BLaER1 treated with 17β-estradiol and CSF1 and Interleukin-3, amounts not matched to agents 10 nM and 100 nM (cell line): ENCODE measurements around the gene FAM43A.
A peak's percentile ranks its signal among the peaks of the same experiment; 100 is the strongest.

Experiments used
- H3K27ac ChIP-seq, 11 experiments: shearing (Covaris generic); formaldehyde crosslinking; 2 replicates each; pipeline ENCODE4 v1.8.1; 2022
- H3K27me3 ChIP-seq, 11 experiments: shearing (Covaris generic); formaldehyde crosslinking; 2 replicates each; pipeline ENCODE4 v1.8.1; 2022
- H3K36me3 ChIP-seq, 11 experiments: shearing (Covaris generic); formaldehyde crosslinking; 2 replicates each; pipeline ENCODE4 v1.8.1; 2022
- H3K4me1 ChIP-seq, 10 experiments: shearing (Covaris generic); formaldehyde crosslinking; 2 replicates each; pipeline ENCODE4 v1.8.1; 2022
- H3K4me2 ChIP-seq, 11 experiments: shearing (Covaris generic); formaldehyde crosslinking; 2 replicates each; pipeline ENCODE4 v1.8.1; 2022
- H3K4me3 ChIP-seq, 10 experiments: shearing (Covaris generic); formaldehyde crosslinking; 2 replicates each; pipeline ENCODE4 v1.8.1; 2022
- H3K9ac ChIP-seq, 11 experiments: shearing (Covaris generic); formaldehyde crosslinking; 2 replicates each; pipeline ENCODE4 v1.8.1; 2022
- H3K9me3 ChIP-seq, 11 experiments: shearing (Covaris generic); formaldehyde crosslinking; replicated peaks in 1 of 11; 2 replicates each; pipeline ENCODE4 v1.8.1; 2022
- H4K20me1 ChIP-seq, 11 experiments: shearing (Covaris generic); formaldehyde crosslinking; 2 replicates each; pipeline ENCODE4 v1.8.1; 2022
- Cebpa-rat ChIP-seq, 11 experiments: shearing (Covaris generic); IDR thresholded peaks; 2 replicates each; pipeline ENCODE4 v1.8.1; 2022

FAM43A gene

DNA sequence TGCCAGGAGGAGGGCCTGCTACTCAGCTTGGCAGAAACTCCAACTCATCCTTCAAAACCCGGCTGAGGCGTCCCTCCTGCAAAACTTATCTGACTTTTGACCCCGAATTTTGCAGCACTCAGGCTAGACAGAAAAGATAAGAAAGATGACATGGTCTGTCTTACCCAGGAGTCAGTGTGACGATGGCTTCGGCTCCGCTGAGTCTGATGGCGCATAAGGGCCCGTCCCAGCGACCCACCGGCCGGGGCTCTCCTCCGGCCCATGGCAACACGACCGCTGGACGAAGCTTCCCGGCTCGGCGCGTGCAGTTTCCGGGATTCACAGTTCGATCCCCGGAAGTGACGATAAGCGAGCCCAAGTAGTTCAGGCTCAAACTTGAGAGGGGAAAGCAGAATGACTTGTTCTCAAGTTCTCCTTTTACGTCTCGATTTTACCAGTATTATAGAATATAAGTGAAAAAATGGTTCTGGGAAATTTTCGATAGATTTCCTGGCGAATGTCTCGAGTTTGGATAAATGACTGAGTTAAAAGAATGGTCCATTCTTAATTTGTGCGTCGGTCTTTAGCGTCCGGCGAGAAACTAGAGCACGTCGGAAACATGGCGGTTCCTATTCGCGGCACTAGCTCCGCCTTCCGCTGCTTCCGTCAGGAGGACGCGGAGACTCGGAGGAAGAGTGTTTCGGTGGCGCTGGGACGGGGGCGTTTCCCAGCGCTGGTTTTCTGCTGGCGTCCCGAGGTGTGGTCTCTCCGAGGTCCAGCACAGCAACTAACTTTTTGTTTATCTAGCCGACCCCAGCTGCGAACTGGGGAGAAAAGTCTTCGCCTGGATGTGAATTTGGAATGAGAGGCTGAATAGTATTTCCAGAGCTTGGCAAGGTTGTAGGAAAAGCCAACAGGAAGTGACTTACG, 13.5 kb upstream of the FAM43A start, which contains the start of gene LSG1:
Gene LSG1 (minus strand): TSS at position 292 of the 909 bp plus-strand sequence. CDS start 29 bp downstream, at position 263.
- Histone ChIP-seq H3K9ac (peak within 1 kb of the TSS; percentile 84 to 98 (median 95)), H3K27ac (peak within 1 kb of the TSS; percentile 90 to 99 (median 98)), H3K36me3 (peaks cover 13 to 36% (median 29%) of the 10 kb centered on the region in 11 experiments), H3K27me3 (no peaks in the 10 kb centered on the region), H3K9me3 (no peaks in the 10 kb centered on the region), H3K4me2 (peak within 1 kb of the TSS; percentile 74 to 93 (median 87)), H4K20me1 (peaks cover 0 to 42% (median 30%) of the 10 kb centered on the region in 11 experiments; a peak in 16 of 22 replicates), H3K4me3 (peak within 1 kb of the TSS; percentile 71 to 96 (median 84)), H3K4me1 (peaks cover 21 to 36% (median 31%) of the 10 kb centered on the region in 10 experiments)
- no peak for TF ChIP-seq Cebpa-rat (IDR thresholded peaks at IDR 0.05)

GRCh38 chr3:194672876-194673275, 12.8 kb upstream of the FAM43A start:
- Histone ChIP-seq H3K4me3 (peak overlapping the region; percentile 71 to 96 (median 84)), H3K36me3 (peaks cover 13 to 30% (median 24%) of the 10 kb centered on the region in 11 experiments), H3K9ac (peak overlapping the region; percentile 84 to 98 (median 95)), H3K9me3 (no peaks in the 10 kb centered on the region), H3K27me3 (no peaks in the 10 kb centered on the region), H4K20me1 (peaks cover 0 to 36% (median 27%) of the 10 kb centered on the region in 11 experiments; a peak in 16 of 22 replicates), H3K4me1 (peaks cover 21 to 32% (median 30%) of the 10 kb centered on the region in 10 experiments), H3K4me2 (peak overlapping the region; percentile 74 to 93 (median 85)), H3K27ac (peak overlapping the region; percentile 90 to 99 (median 98); a peak in 21 of 22 replicates)
- TF ChIP-seq Cebpa-rat (IDR thresholded peaks at IDR 0.05) = no peak

GRCh38 chr3:194673761-194674160, 11.9 kb upstream of the FAM43A start:
- peak overlapping the region in 3 of 11 experiments; percentile 21 to 85 (median 78); a peak in 3 of 22 replicates for H3K4me2 ChIP-seq
- H3K9me3 ChIP-seq = no peaks in the 10 kb centered on the region
- 0 out of 22 replicates have a peak overlapping the region, but pooled peaks of 3 of the 11 experiments have one; percentile 30 to 97 (median 96) for H3K9ac ChIP-seq
- peaks cover 9 to 21% (median 15%) of the 10 kb centered on the region in 11 experiments for H3K36me3 ChIP-seq
- H3K4me3 ChIP-seq = no peak overlapping the region
- peaks cover 0 to 30% (median 24%) of the 10 kb centered on the region in 11 experiments; a peak in 16 of 22 replicates for H4K20me1 ChIP-seq
- H3K4me1 ChIP-seq = peaks cover 21 to 32% (median 30%) of the 10 kb centered on the region in 10 experiments
- H3K27ac ChIP-seq = no peak overlapping the region
- no peaks in the 10 kb centered on the region for H3K27me3 ChIP-seq
- TF ChIP-seq Cebpa-rat (IDR thresholded peaks at IDR 0.05) = no peak

DNA sequence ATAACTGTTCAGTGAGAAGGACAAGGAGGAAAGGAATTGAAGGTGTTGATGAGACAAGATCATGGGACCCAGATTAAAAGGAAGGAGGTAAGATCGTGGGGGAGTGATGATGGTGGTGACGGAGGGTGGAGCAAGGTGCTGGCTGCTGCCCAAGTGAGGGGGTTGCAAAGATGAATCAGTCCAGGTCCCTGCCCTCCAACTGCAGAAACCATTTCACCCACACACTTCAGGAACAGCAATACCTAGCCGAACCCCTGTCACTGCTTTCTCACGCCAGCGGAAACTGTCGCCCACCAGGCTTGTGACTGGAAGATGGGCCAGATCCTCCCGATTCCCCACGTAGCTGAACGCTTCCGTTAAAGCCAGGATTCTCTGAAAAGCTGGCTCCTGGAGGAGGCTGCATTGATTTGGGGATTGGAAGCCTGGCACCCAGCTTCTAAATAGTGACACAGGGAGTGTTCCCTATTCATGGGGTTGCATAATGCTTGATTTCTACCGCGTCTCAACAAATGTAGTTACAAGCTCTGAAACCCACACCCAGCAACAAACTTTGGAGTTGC, 10.5 kb upstream of the FAM43A start:
- no peak overlapping the region for H3K27ac ChIP-seq
- no peak overlapping the region for H3K4me3 ChIP-seq
- no peak for TF ChIP-seq Cebpa-rat (IDR thresholded peaks at IDR 0.05)
- H4K20me1 ChIP-seq = peaks cover 0 to 18% (median 12%) of the 10 kb centered on the region in 11 experiments; a peak in 16 of 22 replicates
- H3K9ac ChIP-seq = 0 out of 22 replicates have a peak overlapping the region, but pooled peaks of 1 of the 11 experiments have one; percentile 10
- no peaks in the 10 kb centered on the region for H3K27me3 ChIP-seq
- H3K36me3 ChIP-seq = peaks cover 0 to 7% (median 1%) of the 10 kb centered on the region in 11 experiments; a peak in 12 of 22 replicates
- peak overlapping the region in 1 of 11 experiments; percentile 20; a peak in 2 of 22 replicates for H3K4me2 ChIP-seq
- H3K9me3 ChIP-seq = no peaks in the 10 kb centered on the region
- peaks cover 21 to 30% (median 27%) of the 10 kb centered on the region in 10 experiments for H3K4me1 ChIP-seq

GRCh38 chr3:194675680-194676079, 10.0 kb upstream of the FAM43A start:
- Histone ChIP-seq H3K9ac (0 out of 22 replicates have a peak overlapping the region, but pooled peaks of 1 of the 11 experiments have one; percentile 10), H3K36me3 (peaks cover 0 to 2% (median 0%) of the 10 kb centered on the region in 11 experiments; a peak in 2 of 22 replicates), H3K4me2 (peak overlapping the region in 1 of 11 experiments; percentile 20; a peak in 2 of 22 replicates), H3K4me3 (no peak overlapping the region), H3K9me3 (no peaks in the 10 kb centered on the region), H3K4me1 (peaks cover 17 to 25% (median 21%) of the 10 kb centered on the region in 10 experiments), H3K27me3 (no peaks in the 10 kb centered on the region), H3K27ac (no peak overlapping the region), H4K20me1 (peaks cover 0 to 13% (median 7%) of the 10 kb centered on the region in 11 experiments; a peak in 16 of 22 replicates)
- TF ChIP-seq Cebpa-rat (IDR thresholded peaks at IDR 0.05) = no peak

GRCh38 chr3:194676471-194676870, 9.2 kb upstream of the FAM43A start:
- H3K4me1 ChIP-seq = peaks cover 10 to 18% (median 14%) of the 10 kb centered on the region in 10 experiments; a peak in 19 of 20 replicates
- TF ChIP-seq Cebpa-rat (IDR thresholded peaks at IDR 0.05) = no peak
- H3K27ac ChIP-seq = no peak overlapping the region
- no peaks in the 10 kb centered on the region for H3K9me3 ChIP-seq
- peaks cover 0 to 5% (median 0%) of the 10 kb centered on the region in 11 experiments; a peak in 2 of 22 replicates for H4K20me1 ChIP-seq
- no peak overlapping the region for H3K4me3 ChIP-seq
- no peaks in the 10 kb centered on the region for H3K36me3 ChIP-seq
- H3K27me3 ChIP-seq = no peaks in the 10 kb centered on the region
- no peak overlapping the region for H3K4me2 ChIP-seq
- H3K9ac ChIP-seq = no peak overlapping the region

DNA sequence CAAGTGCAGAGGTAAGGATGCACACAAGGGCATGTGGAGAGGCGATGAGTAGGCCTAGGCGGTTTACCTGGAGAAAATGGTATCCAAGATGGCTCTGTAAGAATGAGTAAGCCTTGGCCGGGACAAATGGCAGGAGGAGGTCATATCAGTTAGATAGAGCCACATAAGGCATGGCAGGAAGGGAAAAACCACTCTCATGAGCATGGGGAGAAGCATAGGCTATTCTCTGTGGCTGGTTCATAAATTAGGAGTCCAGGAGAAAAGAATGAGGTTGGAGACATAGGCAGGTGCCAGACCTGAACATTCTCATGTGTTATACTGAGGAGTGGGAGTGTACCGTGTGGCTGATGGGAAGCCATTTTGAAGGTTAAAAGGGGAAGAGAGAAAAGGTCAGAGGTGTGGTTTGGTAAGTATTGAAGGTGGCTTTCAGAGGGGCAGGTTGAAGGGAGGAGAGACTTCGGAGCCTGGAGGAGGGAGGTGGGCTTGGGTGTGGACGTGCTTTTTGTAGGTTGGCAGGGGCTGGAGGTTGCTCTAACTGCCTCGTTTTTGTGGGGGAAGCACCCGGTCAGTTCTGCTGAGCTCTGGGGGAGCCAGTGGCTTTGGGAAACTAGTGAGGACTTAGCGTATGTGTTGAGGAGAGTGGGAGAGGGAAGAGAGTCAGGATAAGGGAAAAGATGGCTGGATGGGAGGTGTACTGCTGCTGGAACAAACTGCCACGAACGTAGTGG, 4.6 kb upstream of the FAM43A start:
- H4K20me1 ChIP-seq = peaks cover 0 to 3% (median 3%) of the 10 kb centered on the region in 11 experiments; a peak in 18 of 22 replicates
- H3K9ac ChIP-seq = no peak overlapping the region
- H3K4me1 ChIP-seq = peaks cover 21 to 34% (median 31%) of the 10 kb centered on the region in 10 experiments
- TF ChIP-seq Cebpa-rat (IDR thresholded peaks at IDR 0.05) = no peak
- no peaks in the 10 kb centered on the region for H3K9me3 ChIP-seq
- H3K4me3 ChIP-seq = no peak overlapping the region
- no peak overlapping the region for H3K4me2 ChIP-seq
- no peak overlapping the region for H3K27ac ChIP-seq
- no peaks in the 10 kb centered on the region for H3K27me3 ChIP-seq
- H3K36me3 ChIP-seq = no peaks in the 10 kb centered on the region

DNA sequence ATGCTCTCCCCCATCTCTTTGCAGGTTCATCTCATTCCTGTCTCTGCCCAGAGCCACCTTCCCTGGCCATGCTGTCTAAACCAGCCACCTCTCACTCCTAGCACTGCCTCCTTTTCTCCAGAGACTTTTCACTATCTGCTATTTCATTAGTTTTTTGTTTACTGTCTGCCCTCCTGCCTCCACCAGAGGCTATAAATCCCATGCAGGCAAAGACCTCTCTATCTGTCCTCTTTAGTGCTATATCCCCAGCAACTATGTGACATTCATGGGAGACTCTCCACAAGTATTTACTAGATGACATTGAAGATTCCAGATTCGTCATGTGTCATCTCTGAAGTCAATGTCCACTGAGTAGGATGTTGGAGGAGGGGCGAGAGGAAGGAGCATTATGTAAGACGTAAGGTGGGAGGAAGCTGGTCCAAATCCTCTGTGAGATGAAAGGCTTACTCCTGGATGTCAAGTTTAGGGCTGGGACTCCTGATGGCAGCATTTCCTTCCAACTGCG, 3.4 kb upstream of the FAM43A start:
- Histone ChIP-seq H3K27ac (no peak overlapping the region), H3K27me3 (no peaks in the 10 kb centered on the region), H3K4me1 (peaks cover 28 to 42% (median 33%) of the 10 kb centered on the region in 10 experiments), H3K9me3 (no peaks in the 10 kb centered on the region; a peak in 1 of 22 replicates), H3K36me3 (peaks cover 0 to 9% (median 5%) of the 10 kb centered on the region in 11 experiments; a peak in 12 of 22 replicates), H4K20me1 (peaks cover 0 to 15% (median 15%) of the 10 kb centered on the region in 11 experiments; a peak in 18 of 22 replicates), H3K4me3 (no peak overlapping the region), H3K9ac (peak overlapping the region in 3 of 11 experiments; percentile 3 to 7 (median 4); a peak in 1 of 22 replicates), H3K4me2 (peak overlapping the region; percentile 16 to 80 (median 62); a peak in 16 of 22 replicates)
- TF ChIP-seq Cebpa-rat (IDR thresholded peaks at IDR 0.05) = no peak
